ENCODE data around the gene TCF12.

DNA sequence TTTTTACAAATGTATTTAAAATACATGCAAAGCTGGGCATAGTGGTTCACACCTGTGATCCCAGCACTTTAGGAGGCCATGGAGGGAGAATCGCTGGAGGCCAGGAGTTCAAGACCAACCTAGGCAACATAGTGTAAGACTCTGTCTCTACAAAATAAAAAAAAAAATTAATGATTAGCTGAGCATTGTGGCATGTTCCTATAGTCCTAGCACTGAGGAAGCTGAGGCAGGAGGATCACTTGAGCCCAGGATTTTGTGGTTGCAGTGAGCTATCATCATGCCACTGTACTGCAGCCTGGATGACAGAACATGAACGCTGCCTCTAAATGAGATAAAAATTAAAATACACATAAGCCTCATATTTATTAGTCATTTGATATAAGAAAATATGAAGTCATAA, 142.8 kb downstream of the TCF12 start:
- TF ChIP-seq, protein P1, sequence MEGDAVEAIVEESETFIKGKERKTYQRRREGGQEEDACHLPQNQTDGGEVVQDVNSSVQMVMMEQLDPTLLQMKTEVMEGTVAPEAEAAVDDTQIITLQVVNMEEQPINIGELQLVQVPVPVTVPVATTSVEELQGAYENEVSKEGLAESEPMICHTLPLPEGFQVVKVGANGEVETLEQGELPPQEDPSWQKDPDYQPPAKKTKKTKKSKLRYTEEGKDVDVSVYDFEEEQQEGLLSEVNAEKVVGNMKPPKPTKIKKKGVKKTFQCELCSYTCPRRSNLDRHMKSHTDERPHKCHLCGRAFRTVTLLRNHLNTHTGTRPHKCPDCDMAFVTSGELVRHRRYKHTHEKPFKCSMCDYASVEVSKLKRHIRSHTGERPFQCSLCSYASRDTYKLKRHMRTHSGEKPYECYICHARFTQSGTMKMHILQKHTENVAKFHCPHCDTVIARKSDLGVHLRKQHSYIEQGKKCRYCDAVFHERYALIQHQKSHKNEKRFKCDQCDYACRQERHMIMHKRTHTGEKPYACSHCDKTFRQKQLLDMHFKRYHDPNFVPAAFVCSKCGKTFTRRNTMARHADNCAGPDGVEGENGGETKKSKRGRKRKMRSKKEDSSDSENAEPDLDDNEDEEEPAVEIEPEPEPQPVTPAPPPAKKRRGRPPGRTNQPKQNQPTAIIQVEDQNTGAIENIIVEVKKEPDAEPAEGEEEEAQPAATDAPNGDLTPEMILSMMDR (IDR thresholded peaks at IDR 0.05; ENCODE audit: insufficient read depth, low read depth, low read length), result no peak
- TF ChIP-seq EZH2 (IDR thresholded peaks at IDR 0.05; ENCODE audit: insufficient read depth, low read length), result no peak
